Caco-2 (cell line): ENCODE results near the gene ARID1A. TPM values are rescaled to one million over a fixed set of nuclear protein-coding genes. Genes with fewer than 3 reads are reported as not detected.

Experiments used
- BruUV-seq: library from RNA; stranded (reverse); fragments of 400-500 nt; replicated peaks from 2 replicates; lab custom pipeline; 2021; lab: Mats Ljungman, UMichigan
- CTCF ChIA-PET: fragments of 300-600 bp; sonication (Branson Sonifier 250); formaldehyde crosslinking; loops from one replicate; lab custom pipeline; 2022; ENCODE audit warnings: antibody characterized with exemption; lab: Charles Lee
- POLR2A ChIA-PET: fragments of 300-600 bp; sonication (Branson Sonifier 250); formaldehyde crosslinking; loops from one replicate; lab custom pipeline; 2022; ENCODE audit warnings: antibody characterized with exemption; lab: Charles Lee
- DNase-seq, 2 experiments: peaks; one replicate each; pipeline versions ENCODE4 v3.0.0 to v3.0.0-alpha.2; 2020 to 2022
- H3K27me3 ChIP-seq: replicated peaks from 2 replicates; pipeline ENCODE4 v1.6.0; 2011; ENCODE audit warnings: low read length; ENCODE audit not compliant: control insufficient read depth, insufficient read depth
- H3K36me3 ChIP-seq: 2 replicates; pipeline ENCODE4 v1.5.1; 2011; ENCODE audit warnings: low read length; ENCODE audit not compliant: control insufficient read depth, insufficient read depth
- H3K4me1 ChIP-seq: fragments of 250-450 bp; sonication (Bioruptor Pico); 2 replicates; pipeline ENCODE4 v1.5.1; 2020; ENCODE audit warnings: mild to moderate bottlenecking
- H3K4me3 ChIP-seq: 2 replicates; pipeline ENCODE4 v1.5.1; 2011; ENCODE audit warnings: low read depth, mild to moderate bottlenecking, control low read depth, low read length
- H3K9me3 ChIP-seq: fragments of 250-450 bp; sonication (Bioruptor Pico); 2 replicates; pipeline ENCODE4 v1.5.1; 2020; ENCODE audit warnings: mild to moderate bottlenecking, moderate library complexity
- H3K27ac Mint-ChIP-seq: one replicate; pipeline ENCODE4 v1.8.0; 2022; ENCODE audit warnings: mixed read lengths; ENCODE audit not compliant: unreplicated experiment
- H3K27me3 Mint-ChIP-seq: one replicate; pipeline ENCODE4 v1.8.0; 2022; ENCODE audit warnings: mixed read lengths; ENCODE audit not compliant: insufficient read depth, unreplicated experiment
- H3K36me3 Mint-ChIP-seq: one replicate; pipeline ENCODE4 v1.8.0; 2022; ENCODE audit warnings: mild to moderate bottlenecking, mixed read lengths; ENCODE audit not compliant: insufficient read depth, unreplicated experiment
- H3K4me1 Mint-ChIP-seq: one replicate; pipeline ENCODE4 v1.8.0; 2022; ENCODE audit warnings: low read depth, mixed read lengths; ENCODE audit not compliant: unreplicated experiment
- H3K4me3 Mint-ChIP-seq: one replicate; pipeline ENCODE4 v1.8.0; 2022; ENCODE audit warnings: mild to moderate bottlenecking, moderate library complexity, mixed read lengths; ENCODE audit not compliant: unreplicated experiment
- H3K9me3 Mint-ChIP-seq: one replicate; pipeline ENCODE4 v1.8.0; 2022; ENCODE audit warnings: mixed read lengths; ENCODE audit not compliant: unreplicated experiment
- intact Hi-C: fragments of 100-400 bp; cut with micrococcal nuclease; formaldehyde crosslinking; loops from one replicate; pipeline ENCODE4 v1.10.0; 2022; ENCODE audit not compliant: unreplicated experiment
- total RNA-seq: library from RNA; stranded (reverse); gene quantifications from 2 replicates; pipeline ENCODE4 v1.2.3, GENCODE V29; 2022
- TF ChIP-seq, protein P1 (sequence below), 2 experiments: fragments of 200-600 bp in 1 of 2; IDR thresholded peaks; 1 replicate in 1 of 2; 2 replicates in 1 of 2; pipeline versions ENCODE4 v1.5.1 to v1.8.0; 2011 to 2022; ENCODE audit warnings: antibody characterized with exemption in 1 of 2, control low read depth in 1 of 2, inconsistent platforms in 1 of 2, low read depth in 1 of 2, low read length in 1 of 2, mild to moderate bottlenecking in 1 of 2, moderate library complexity in 1 of 2; ENCODE audit not compliant: insufficient read depth in 1 of 2, severe bottlenecking in 1 of 2, unreplicated experiment in 1 of 2

Gene ARID1A
- total RNA-seq, 1 experiment from 2014 or later, result 66.5 TPM

DNA sequence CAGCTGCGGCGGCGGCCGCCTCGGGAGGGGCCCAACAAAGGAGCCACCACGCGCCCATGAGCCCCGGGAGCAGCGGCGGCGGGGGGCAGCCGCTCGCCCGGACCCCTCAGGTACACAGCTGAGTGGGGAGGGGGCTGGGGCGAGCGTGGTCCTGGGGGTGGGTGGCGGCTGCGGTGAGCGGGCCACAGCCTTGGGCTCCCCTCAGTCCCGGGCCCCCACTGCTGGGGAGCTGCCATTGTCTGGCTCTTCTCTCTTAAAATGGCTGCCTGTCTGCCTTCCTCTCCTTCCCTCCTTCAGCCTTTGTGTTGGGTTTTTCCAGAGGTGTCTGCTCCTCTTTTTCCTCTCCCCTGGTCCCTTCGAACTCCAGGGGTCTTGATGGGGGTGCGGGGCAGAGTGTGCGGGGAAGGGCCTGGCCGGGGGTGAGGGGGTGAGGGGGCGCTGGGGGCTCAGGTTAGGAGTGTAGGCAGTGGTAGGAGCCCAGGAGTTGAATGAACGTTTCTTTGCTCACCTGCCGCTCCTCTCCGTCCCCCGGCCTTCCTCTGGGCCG is 1.7 kb downstream of the ARID1A start:
- Mint-ChIP-seq H3K9me3 (no peaks in the 10 kb centered on the region), H3K36me3 (peaks cover 29% of the 10 kb centered on the region), H3K4me3 (no peak overlapping the region), H3K4me1 (peaks cover 17% of the 10 kb centered on the region), H3K27me3 (no peaks in the 10 kb centered on the region), H3K27ac (no peak overlapping the region)
- Histone ChIP-seq H3K36me3 (no peaks in the 10 kb centered on the region), H3K27me3 (no peaks in the 10 kb centered on the region), H3K4me3 (peak overlapping the region; percentile 73), H3K4me1 (peaks cover 54% of the 10 kb centered on the region), H3K9me3 (no peaks in the 10 kb centered on the region)
- ChIA-PET POLR2A (interaction anchor here (0.5 to 1.6 kb wide), 7 partner anchors 16 to 91 kb away, joined by 4 to 14 read pairs (median 7); partner anchors contain the start of gene PIGV), CTCF (interaction anchor here (0.6 to 1.2 kb wide), 4 partner anchors 20 to 133 kb away, joined by 3 to 6 read pairs (median 4); no protein-coding TSS in a partner anchor)
- BruUV-seq, result no TSS peak
- intact Hi-C loops, result loop anchor here (5.0 to 10.0 kb wide), 2 partner anchors 167 to 295 kb away; partner anchors contain the start of genes SFN and TRNP1
- TF ChIP-seq, protein P1, sequence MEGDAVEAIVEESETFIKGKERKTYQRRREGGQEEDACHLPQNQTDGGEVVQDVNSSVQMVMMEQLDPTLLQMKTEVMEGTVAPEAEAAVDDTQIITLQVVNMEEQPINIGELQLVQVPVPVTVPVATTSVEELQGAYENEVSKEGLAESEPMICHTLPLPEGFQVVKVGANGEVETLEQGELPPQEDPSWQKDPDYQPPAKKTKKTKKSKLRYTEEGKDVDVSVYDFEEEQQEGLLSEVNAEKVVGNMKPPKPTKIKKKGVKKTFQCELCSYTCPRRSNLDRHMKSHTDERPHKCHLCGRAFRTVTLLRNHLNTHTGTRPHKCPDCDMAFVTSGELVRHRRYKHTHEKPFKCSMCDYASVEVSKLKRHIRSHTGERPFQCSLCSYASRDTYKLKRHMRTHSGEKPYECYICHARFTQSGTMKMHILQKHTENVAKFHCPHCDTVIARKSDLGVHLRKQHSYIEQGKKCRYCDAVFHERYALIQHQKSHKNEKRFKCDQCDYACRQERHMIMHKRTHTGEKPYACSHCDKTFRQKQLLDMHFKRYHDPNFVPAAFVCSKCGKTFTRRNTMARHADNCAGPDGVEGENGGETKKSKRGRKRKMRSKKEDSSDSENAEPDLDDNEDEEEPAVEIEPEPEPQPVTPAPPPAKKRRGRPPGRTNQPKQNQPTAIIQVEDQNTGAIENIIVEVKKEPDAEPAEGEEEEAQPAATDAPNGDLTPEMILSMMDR (IDR thresholded peaks at IDR 0.05; ENCODE audit: insufficient read depth in 1 of 2, low read depth in 1 of 2, low read length in 1 of 2, severe bottlenecking in 1 of 2, unreplicated experiment in 1 of 2), result no peak
- DNase-seq, result peak in 1 of 2 experiments; percentile 40

DNA sequence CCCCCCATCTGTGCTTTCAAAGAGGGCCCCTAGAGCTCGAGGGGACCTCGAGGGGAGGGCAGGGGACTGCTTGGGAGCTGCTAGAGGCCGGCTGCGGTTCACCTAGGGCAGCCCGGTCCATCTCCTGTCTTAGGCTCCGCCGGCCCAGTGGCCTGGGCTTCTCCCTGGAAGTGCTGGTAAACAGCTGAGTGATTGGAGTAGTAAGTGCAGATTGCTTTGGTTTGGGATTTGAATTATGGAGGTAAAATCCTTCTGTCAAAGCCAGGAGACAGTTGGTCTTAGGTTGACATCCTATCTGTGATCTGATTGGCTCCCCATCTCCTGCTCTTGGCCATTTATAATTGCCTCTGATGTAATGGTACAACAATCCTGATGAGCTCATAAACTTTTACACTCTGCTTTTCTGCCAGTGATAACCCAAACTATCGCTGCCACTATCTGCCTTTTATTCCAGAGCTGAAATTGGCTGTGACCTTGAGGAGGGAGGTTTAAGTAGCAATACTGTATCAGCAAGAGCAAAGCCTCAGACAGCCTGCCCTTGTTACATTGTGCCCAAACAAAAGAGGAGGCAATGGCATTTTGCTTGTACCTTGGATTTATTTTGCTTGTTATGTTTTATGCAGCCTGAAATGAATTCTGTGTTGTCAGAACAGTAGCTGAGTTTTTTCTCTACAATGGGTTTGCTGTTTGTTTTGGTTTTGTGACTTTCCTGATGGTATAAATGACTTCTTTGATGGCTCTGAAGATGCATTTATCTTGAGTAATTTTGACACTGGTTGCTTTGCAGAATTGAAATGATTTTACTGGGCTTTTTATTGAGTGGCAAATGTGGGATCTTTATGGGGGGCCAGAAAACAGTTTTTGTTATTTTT is 2.4 kb downstream of the ARID1A start:
- no peaks in the 10 kb centered on the region for H3K9me3 ChIP-seq
- H3K4me3 ChIP-seq, result peak overlapping the region; percentile 73
- peak; percentile 63 to 67 for DNase-seq
- peaks cover 22% of the 10 kb centered on the region for H3K36me3 Mint-ChIP-seq
- no peaks in the 10 kb centered on the region for H3K27me3 ChIP-seq
- peaks cover 10% of the 10 kb centered on the region for H3K4me1 Mint-ChIP-seq
- H3K27ac Mint-ChIP-seq, result no peak overlapping the region
- peaks cover 61% of the 10 kb centered on the region for H3K4me1 ChIP-seq
- no peak overlapping the region for H3K4me3 Mint-ChIP-seq
- ChIA-PET CTCF (interaction anchor here (0.6 to 2.1 kb wide), 6 partner anchors 21 to 132 kb away, joined by 3 to 10 read pairs (median 4); no protein-coding TSS in a partner anchor), POLR2A (interaction anchor here (0.7 to 1.6 kb wide), 5 partner anchors 21 to 90 kb away, joined by 4 to 14 read pairs (median 4); partner anchors contain the start of gene PIGV)
- BruUV-seq, result TSS peak; percentile 31
- intact Hi-C loops, result loop anchor here (5.0 to 10.0 kb wide), 2 partner anchors 167 to 294 kb away; partner anchors contain the start of genes SFN and TRNP1
- no peaks in the 10 kb centered on the region for H3K36me3 ChIP-seq
- TF ChIP-seq, protein P1 (IDR thresholded peaks at IDR 0.05; ENCODE audit: insufficient read depth in 1 of 2, low read depth in 1 of 2, low read length in 1 of 2, severe bottlenecking in 1 of 2, unreplicated experiment in 1 of 2), result no peak
- no peaks in the 10 kb centered on the region for H3K9me3 Mint-ChIP-seq
- no peaks in the 10 kb centered on the region for H3K27me3 Mint-ChIP-seq

DNA sequence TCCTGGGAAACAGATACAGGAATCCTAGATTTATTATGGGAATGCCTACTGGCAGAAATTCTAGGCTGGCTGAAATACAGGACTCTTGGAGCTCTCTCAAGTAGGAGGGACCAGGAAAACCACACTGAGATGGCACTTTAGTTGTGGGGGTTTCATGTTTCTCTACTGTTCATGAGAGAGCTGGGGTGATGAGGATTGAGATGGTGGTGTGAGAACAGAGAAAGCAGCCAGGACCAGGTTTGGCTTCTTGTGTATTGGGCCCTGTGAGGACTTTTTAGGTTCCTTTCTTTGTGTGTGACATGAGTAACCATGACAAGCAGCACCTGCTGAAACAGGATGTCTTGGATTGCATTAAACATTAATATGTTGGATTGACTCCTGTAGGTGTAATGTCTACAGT is 4.9 kb downstream of the ARID1A start:
- POLR2A ChIA-PET, result no interaction called here
- Mint-ChIP-seq H3K4me3 (no peak overlapping the region), H3K4me1 (peaks cover 11% of the 10 kb centered on the region), H3K36me3 (peaks cover 13% of the 10 kb centered on the region), H3K27me3 (no peaks in the 10 kb centered on the region), H3K9me3 (no peaks in the 10 kb centered on the region), H3K27ac (no peak overlapping the region)
- H3K36me3 ChIP-seq, result no peaks in the 10 kb centered on the region; the same call in 1 of the 2 replicates
- H3K4me1 ChIP-seq, result peaks cover 67% of the 10 kb centered on the region
- intact Hi-C loops, result no loop called here
- H3K9me3 ChIP-seq, result no peaks in the 10 kb centered on the region
- CTCF ChIA-PET, result no interaction called here
- DNase-seq, result no peak
- BruUV-seq, result no TSS peak
- H3K27me3 ChIP-seq, result no peaks in the 10 kb centered on the region
- TF ChIP-seq, protein P1 (IDR thresholded peaks at IDR 0.05; ENCODE audit: insufficient read depth in 1 of 2, low read depth in 1 of 2, low read length in 1 of 2, severe bottlenecking in 1 of 2, unreplicated experiment in 1 of 2), result no peak
- H3K4me3 ChIP-seq, result no peak overlapping the region
